Placental pericyte (primary cell): ENCODE data around the gene PTGER3. TPM values are rescaled to one million over a fixed set of nuclear protein-coding genes. Genes with fewer than 3 reads are reported as not detected.

Source experiments
- small RNA-seq: library from RNA; depleted of rRNA; stranded (forward); fragments of <200 nt; gene quantifications from one replicate; pipeline ENCODE3, GENCODE V24; 2012; ENCODE audit warnings: low replicate concordance
- total RNA-seq: library from RNA; depleted of rRNA; stranded (reverse); fragments of >200 nt; gene quantifications from 2 replicates; pipeline ENCODE4 v1.2.3, GENCODE V29; 2012

Gene PTGER3
- total RNA-seq: under 0.01 and 1.6 TPM in 2 replicates

GRCh38 chr1:71047635-71048607 is at the start of gene PTGER3:
Gene PTGER3, minus strand, starts transcription at chr1:71047816. Its CDS starts 239 bp downstream, at chr1:71047577.

GRCh38 chr1:71080739-71081696 is 33.4 kb upstream of the PTGER3 start, which contains the start of gene ZRANB2:
Gene ZRANB2, minus strand, starts transcription at chr1:71081035. Its CDS starts 40 bp downstream, at chr1:71080995.

Small RNAs within 50 kb of the gene (small RNA-seq; reads per million reads assigned to genes)
- 29.0 reads per million, percentile 97 among the genes with 10 or more reads in this experiment for gene MIR186

Other genes starting within 250 kb of the PTGER3 start
- 22.3 and 43.5 TPM in 2 replicates for gene ZRANB2, start 33.2 kb upstream of the PTGER3 start, total RNA-seq